ENCODE results near the gene SLCO3A1.

The SLCO3A1 gene

DNA sequence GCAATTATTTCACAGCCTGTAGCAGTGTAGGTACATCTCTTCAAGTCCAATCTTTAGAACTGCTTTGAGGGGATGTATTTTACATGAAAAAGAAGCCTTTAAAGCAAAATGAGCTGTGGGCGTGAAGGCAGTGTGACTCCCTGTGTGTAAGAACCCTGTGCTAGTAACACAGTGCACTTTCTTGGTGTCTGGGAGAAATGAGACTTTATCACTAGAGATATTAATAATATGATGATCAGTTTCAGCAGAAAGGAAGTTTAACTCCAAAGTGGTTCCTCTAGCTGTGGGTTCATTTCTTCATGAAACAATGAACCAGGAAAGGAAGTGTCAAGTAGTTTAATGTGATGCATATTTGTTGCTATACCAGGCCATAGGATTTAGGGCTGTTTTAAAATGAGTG, 41.5 kb downstream of the SLCO3A1 start:
- peaks cover 2% of the 10 kb centered on the region for H3K4me1 Mint-ChIP-seq
- DNase-seq: no peak
- no peak overlapping the region for H3K4me3 Mint-ChIP-seq
- H3K9me3 Mint-ChIP-seq: peaks cover 3% of the 10 kb centered on the region
- H3K36me3 Mint-ChIP-seq: peaks cover 34% of the 10 kb centered on the region
- H3K27me3 Mint-ChIP-seq: no peaks in the 10 kb centered on the region
- CTCF ChIA-PET: interaction anchor here (0.9 to 1.1 kb wide), 2 partner anchors 8 to 11 kb away, joined by 3 read pairs; no protein-coding TSS in a partner anchor
- no peak overlapping the region for H3K27ac Mint-ChIP-seq

DNA sequence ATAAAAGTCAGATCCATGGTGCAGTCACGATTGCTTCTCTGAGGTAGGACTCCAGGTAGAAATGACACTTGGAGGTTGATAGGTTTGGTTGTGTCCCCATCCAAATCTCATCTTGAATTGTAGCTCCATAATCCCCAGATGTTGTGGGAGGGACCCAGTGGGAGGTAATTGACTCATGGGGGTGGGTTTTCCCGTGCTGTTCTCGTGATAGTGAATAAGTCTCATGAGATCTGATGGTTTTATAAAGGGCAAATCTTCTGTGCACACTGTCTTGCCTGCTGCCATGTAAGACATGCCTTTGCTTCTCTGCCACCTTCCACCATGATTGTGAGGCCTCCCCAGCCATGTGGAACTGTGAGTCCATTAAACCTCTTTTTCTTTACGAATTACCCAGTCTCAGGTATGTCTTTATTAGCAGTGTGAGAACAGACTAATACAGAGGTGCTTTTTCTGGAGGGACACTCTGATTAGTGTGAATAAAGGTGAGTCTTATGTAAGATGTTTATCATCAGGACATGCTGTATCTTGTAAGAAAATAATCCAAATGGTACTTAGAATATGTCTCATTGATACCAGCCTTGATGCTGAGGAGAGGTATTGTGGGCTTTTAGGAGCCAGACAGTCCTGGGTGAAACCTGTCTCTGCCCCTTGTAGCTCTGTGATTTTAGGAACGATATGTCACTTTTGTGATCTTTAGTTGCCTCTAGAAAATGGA, 43.0 kb downstream of the SLCO3A1 start:
- DNase-seq: no peak
- Mint-ChIP-seq H3K27me3 (no peaks in the 10 kb centered on the region), H3K27ac (no peak overlapping the region), H3K4me1 (peaks cover 2% of the 10 kb centered on the region), H3K4me3 (no peak overlapping the region), H3K36me3 (peaks cover 38% of the 10 kb centered on the region), H3K9me3 (peaks cover 10% of the 10 kb centered on the region)
- CTCF ChIA-PET: no interaction called here

DNA sequence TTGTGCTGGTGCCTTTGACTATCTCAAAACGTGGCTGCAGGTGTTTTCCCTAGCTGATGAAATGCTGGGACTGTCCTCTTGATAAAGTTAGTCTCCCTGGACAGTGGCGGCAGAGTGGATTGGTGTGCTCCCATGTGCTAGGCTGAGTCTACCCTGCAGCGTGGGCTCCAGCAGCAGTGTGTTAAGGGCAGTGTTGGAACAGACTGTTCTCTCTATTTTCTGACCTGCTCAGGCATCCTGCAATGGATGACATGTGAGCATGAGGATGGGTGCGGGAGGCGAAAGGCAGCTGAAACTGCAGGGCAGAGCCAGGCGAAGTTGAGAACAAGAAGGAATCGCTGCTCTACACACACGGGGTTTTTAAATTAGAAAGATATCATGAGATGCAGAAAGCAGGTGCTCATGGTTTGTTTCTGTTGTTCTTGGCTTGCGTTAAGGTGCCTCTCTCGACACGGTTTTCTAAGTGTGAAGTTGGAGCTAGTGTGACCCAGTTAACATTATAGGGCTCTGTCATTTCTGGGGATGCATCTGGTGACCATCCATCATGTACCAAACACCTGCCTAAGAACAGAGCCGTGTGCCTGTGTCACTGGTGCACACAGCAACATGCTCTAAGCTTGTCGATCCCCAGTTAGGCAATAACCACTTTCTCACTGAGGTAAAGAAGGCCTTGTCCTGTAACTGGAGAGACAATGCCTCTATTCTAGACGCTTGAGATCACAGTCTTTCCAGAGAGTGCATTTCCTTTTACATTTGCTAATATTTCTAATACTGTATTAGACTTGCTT, 44.3 kb downstream of the SLCO3A1 start:
- CTCF ChIA-PET: no interaction called here
- Mint-ChIP-seq H3K9me3 (peaks cover 18% of the 10 kb centered on the region), H3K36me3 (peaks cover 35% of the 10 kb centered on the region), H3K4me3 (no peak overlapping the region), H3K27ac (no peak overlapping the region), H3K4me1 (peaks cover 2% of the 10 kb centered on the region), H3K27me3 (no peaks in the 10 kb centered on the region)
- no peak for DNase-seq

DNA sequence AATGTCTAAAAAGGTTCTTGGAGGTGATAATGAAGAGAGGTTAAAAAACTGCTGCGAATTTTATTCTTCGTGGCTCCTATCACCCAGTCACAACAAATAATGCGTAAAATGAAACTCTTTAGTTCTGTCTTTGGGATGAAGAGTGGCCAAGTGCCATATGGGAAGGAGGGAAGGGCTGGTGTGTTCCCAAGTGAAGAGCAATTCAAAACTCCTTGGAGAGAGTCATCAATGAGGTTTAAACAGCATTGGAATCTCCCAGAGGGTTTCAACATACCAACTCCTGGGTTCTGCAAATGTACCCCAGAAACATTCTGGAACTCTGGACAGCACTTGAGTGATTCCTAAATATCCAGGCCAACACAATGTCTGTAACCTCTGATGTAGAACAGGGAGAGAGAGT, 45.3 kb downstream of the SLCO3A1 start:
- Mint-ChIP-seq H3K9me3 (peaks cover 18% of the 10 kb centered on the region), H3K27ac (no peak overlapping the region), H3K4me1 (peaks cover 4% of the 10 kb centered on the region), H3K4me3 (no peak overlapping the region), H3K27me3 (no peaks in the 10 kb centered on the region), H3K36me3 (peaks cover 36% of the 10 kb centered on the region)
- DNase-seq: no peak
- CTCF ChIA-PET: no interaction called here

DNA sequence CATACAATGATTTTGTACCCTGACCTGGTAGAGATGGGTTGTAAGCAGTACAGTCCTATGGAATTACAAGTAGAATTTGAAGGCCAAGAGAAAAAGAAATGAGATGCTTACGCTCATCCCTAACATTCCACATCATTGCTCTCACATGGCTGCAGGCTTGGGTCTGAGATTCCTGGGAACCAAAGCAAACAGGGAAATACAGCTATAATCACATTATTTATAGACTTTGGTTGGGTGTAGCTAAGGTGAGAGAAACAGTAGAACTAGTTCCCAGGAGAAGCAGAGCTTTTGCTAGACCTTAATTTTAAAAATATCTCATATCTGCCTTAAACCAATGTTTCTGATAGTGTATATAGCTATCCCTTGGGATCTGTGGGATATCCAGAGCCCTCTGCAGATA, 51.4 kb downstream of the SLCO3A1 start:
- DNase-seq: no peak
- CTCF ChIA-PET: interaction anchor here (0.6 kb wide), 1 partner anchor 622 kb away, joined by 3 read pairs; no protein-coding TSS in a partner anchor
- Mint-ChIP-seq H3K9me3 (peaks cover 16% of the 10 kb centered on the region), H3K27ac (no peak overlapping the region), H3K27me3 (no peaks in the 10 kb centered on the region), H3K4me1 (peaks cover 2% of the 10 kb centered on the region), H3K4me3 (no peak overlapping the region), H3K36me3 (peaks cover 24% of the 10 kb centered on the region)

DNA sequence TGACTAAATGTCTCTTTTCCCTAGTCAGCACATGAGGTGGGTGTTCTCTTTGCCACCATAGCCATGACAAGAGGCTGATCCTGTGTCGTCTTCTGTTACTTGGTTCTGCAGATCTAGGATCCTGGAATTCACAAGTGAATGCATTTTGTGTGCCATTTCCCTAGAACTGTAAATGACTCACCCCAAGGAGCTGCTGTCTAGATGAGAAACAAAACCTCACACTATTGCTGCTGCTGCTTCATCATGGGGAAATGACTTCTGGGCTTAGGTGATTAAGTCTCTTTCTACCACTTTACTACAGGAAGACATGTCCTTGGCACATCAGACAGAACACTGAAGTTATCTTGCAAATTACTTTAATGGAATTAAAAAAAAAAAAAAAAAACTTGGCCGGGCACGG, 54.9 kb downstream of the SLCO3A1 start:
- CTCF ChIA-PET: no interaction called here
- DNase-seq: no peak
- Mint-ChIP-seq H3K4me1 (peaks cover 2% of the 10 kb centered on the region), H3K27me3 (no peaks in the 10 kb centered on the region), H3K4me3 (no peak overlapping the region), H3K36me3 (peaks cover 13% of the 10 kb centered on the region), H3K9me3 (no peaks in the 10 kb centered on the region), H3K27ac (no peak overlapping the region)

DNA sequence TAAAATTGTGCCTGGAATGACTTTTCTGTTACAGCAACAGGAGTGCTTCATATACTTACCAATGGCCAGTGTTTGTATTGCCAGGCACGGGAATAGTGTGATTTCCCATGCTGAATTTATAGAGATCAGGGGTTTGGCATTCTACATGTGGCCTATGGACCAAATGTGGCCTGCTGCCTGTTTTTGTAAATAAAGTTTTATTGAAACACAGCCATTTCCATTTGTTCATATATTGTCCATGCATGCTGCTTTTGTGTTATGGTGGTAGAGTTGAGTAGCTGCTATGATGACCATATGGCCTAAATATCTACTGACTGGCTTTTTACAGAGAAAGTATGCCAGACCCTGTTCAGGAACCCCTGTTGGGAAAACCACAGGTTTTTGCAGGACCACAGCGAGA, 55.6 kb downstream of the SLCO3A1 start:
- Mint-ChIP-seq H3K4me3 (no peak overlapping the region), H3K27ac (no peak overlapping the region), H3K36me3 (peaks cover 9% of the 10 kb centered on the region), H3K27me3 (no peaks in the 10 kb centered on the region), H3K9me3 (no peaks in the 10 kb centered on the region), H3K4me1 (no peaks in the 10 kb centered on the region)
- CTCF ChIA-PET: no interaction called here
- no peak for DNase-seq

DNA sequence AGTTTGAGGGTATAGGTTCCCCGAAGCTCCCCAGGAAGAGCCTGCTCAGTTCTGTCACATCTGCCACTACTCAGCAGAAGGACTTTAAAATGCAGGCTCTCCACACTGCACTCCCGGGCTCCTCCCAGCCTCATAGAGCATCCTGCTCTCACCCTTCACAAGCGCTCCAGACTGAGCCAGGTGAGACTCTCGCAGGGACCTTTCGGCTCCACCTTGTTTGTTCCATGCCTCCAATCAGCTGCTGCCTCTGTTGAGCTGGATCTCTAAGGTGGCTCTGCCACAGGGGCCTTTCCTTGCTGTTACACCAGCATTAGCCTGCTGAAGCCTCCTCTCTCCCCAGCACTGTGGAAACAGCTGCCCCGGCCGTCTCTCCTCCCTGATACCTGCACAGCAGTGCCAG, 56.1 kb downstream of the SLCO3A1 start:
- CTCF ChIA-PET: no interaction called here
- Mint-ChIP-seq H3K36me3 (peaks cover 9% of the 10 kb centered on the region), H3K4me3 (no peak overlapping the region), H3K4me1 (no peaks in the 10 kb centered on the region), H3K27ac (no peak overlapping the region), H3K9me3 (no peaks in the 10 kb centered on the region), H3K27me3 (no peaks in the 10 kb centered on the region)
- DNase-seq: no peak

DNA sequence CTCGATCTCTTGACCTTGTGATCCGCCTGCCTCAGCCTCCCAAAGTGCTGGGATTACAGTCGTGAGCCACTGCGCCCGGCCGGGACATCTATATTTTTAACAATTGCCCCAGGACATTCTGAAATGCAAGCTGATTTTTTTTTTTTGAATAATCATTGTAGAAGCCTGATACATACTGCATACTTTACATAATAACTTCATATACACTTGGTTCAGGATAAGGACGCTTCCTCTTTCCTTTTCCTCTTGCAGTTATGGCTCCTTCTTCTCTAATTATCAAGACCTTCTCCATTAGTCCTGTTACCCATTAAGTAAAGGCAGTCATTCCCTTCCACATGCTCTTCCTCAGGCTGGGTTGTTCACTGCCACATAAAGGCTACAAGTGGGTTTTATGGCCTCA, 58.3 kb downstream of the SLCO3A1 start:
- H3K27me3 Mint-ChIP-seq: no peaks in the 10 kb centered on the region
- H3K4me3 Mint-ChIP-seq: no peak overlapping the region
- H3K36me3 Mint-ChIP-seq: peaks cover 29% of the 10 kb centered on the region
- no peak for DNase-seq
- CTCF ChIA-PET: interaction anchor here (0.6 to 1.1 kb wide), 2 partner anchors 62 to 373 kb away, joined by 3 read pairs; no protein-coding TSS in a partner anchor
- no peak overlapping the region for H3K27ac Mint-ChIP-seq
- no peaks in the 10 kb centered on the region for H3K4me1 Mint-ChIP-seq
- H3K9me3 Mint-ChIP-seq: no peaks in the 10 kb centered on the region

DNA sequence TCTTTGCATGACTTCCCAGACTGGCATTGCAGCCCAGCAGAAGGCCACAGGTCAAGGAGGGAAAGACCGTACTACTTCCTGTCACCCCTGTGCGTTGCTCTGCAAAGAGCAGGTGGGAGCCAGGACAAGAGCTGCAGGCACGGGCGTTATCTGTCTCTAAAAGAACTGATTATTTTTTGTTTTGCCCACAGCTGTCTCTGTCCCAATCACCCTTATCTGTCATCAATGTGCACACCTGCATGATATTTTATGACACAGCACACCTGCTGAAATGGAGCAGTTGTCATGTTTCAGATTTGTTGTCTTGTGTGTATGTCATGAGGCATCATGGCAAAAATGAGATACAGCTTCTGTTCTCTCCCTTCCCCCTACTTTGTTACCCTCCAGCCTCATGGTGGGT, 58.8 kb downstream of the SLCO3A1 start:
- H3K27ac Mint-ChIP-seq: no peak overlapping the region
- no peaks in the 10 kb centered on the region for H3K4me1 Mint-ChIP-seq
- no peak overlapping the region for H3K4me3 Mint-ChIP-seq
- CTCF ChIA-PET: interaction anchor here (1.1 kb wide), 1 partner anchor 63 kb away, joined by 3 read pairs; no protein-coding TSS in a partner anchor
- H3K27me3 Mint-ChIP-seq: no peaks in the 10 kb centered on the region
- no peaks in the 10 kb centered on the region for H3K9me3 Mint-ChIP-seq
- no peak for DNase-seq
- H3K36me3 Mint-ChIP-seq: peaks cover 34% of the 10 kb centered on the region

DNA sequence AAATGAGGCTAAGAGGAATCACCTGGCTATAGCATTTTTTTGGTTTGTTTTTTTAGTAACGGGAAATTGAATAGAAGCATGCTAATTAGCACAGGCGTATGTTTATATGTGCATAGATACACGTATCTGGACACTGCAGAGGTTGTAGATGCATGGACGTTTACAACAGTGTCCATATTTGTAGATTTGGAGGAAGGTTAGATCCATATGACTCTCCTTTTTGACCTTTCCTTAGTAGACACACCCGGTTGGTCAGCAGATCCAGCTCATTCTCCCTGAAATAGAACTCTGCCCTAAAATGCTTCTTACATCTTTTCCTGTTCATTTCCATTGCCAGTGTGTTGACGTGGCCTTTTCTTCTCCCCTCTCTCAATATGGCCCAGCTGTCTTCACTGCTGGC, 60.1 kb downstream of the SLCO3A1 start:
- H3K27ac Mint-ChIP-seq: no peak overlapping the region
- no peaks in the 10 kb centered on the region for H3K4me1 Mint-ChIP-seq
- no peaks in the 10 kb centered on the region for H3K9me3 Mint-ChIP-seq
- H3K4me3 Mint-ChIP-seq: no peak overlapping the region
- H3K36me3 Mint-ChIP-seq: peaks cover 40% of the 10 kb centered on the region
- no peak for DNase-seq
- H3K27me3 Mint-ChIP-seq: no peaks in the 10 kb centered on the region
- CTCF ChIA-PET: no interaction called here

DNA sequence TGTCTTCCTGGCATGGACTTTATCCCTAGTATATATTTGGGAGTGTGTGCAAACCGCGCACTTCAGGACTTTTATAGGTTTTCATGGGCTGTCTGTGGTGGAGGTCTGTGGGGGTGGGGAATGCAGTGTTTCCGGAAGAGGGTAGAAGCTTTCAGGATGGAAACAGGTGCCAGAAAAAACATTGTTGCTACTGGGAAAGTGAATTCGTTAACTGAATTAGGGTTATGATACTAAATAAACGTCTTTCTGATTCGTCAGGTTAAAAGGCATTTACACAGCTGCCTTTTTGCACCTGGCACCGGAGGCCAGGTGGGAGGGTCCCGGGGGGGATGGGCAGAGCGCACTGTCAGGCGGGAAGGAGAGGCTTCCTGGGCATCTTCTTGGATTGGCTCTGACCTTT, 62.1 kb downstream of the SLCO3A1 start:
- peaks cover 3% of the 10 kb centered on the region for H3K9me3 Mint-ChIP-seq
- H3K36me3 Mint-ChIP-seq: peaks cover 41% of the 10 kb centered on the region
- DNase-seq: no peak
- peaks cover 3% of the 10 kb centered on the region for H3K4me1 Mint-ChIP-seq
- H3K4me3 Mint-ChIP-seq: no peak overlapping the region
- H3K27me3 Mint-ChIP-seq: no peaks in the 10 kb centered on the region
- CTCF ChIA-PET: no interaction called here
- peak overlapping the region; percentile 60 for H3K27ac Mint-ChIP-seq

DNA sequence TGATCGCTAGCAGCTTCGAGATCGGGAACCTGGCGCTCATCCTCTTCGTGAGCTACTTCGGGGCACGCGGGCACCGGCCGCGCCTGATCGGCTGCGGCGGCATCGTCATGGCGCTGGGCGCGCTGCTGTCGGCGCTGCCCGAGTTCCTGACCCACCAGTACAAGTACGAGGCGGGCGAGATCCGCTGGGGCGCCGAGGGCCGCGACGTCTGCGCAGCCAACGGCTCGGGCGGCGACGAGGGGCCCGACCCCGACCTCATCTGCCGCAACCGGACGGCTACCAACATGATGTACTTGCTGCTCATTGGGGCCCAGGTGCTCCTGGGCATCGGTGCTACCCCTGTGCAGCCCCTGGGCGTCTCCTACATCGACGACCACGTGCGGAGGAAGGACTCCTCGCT, 62.5 kb downstream of the SLCO3A1 start:
- CTCF ChIA-PET: no interaction called here
- Mint-ChIP-seq H3K4me1 (peaks cover 7% of the 10 kb centered on the region), H3K4me3 (no peak overlapping the region), H3K9me3 (peaks cover 3% of the 10 kb centered on the region), H3K27ac (no peak overlapping the region), H3K36me3 (peaks cover 37% of the 10 kb centered on the region), H3K27me3 (no peaks in the 10 kb centered on the region)
- no peak for DNase-seq

DNA sequence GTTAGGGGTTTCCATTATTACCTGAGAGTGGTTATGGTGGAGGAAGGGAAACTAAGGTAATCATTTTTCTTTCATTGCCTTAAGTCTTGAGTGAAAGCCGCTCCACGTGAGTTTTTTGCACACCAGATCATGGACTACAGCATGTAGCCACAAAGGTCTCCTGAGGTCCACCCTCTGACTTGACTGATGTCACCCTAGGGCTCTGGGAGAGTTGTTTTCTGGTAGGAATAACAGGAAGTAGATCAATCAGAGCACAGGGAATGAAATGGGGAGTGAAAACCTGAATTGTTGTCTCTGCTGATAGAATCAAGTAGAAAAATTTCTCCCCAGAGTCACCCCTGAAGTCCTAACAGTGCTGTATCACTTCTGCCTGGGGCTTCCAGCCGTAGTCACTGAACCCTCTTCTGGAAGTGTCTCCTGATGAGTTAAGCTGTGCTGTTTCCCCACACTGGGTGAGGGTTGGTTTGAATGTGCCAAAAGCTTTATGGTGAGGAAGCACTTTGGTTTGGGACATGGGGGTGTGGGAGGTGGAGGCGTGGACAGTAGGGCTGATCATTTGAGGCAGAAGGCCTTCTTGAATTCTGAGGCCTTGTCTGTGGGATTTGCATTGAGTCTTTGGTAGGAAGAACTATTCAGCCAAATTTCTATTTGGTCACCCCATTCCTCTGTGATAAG, 64.3 kb downstream of the SLCO3A1 start:
- H3K36me3 Mint-ChIP-seq: peaks cover 33% of the 10 kb centered on the region
- no peak for DNase-seq

More for the DNA sequence above, 64.3 kb downstream of the SLCO3A1 start:
- Mint-ChIP-seq H3K9me3 (peaks cover 3% of the 10 kb centered on the region), H3K27me3 (no peaks in the 10 kb centered on the region), H3K4me3 (no peak overlapping the region), H3K27ac (no peak overlapping the region), H3K4me1 (peaks cover 15% of the 10 kb centered on the region)
- CTCF ChIA-PET: interaction anchor here (1.0 kb wide), 1 partner anchor 27 kb away, joined by 3 read pairs; no protein-coding TSS in a partner anchor
